ENCODE results near the gene IFT52.

IFT52 gene

GRCh38 chr20:43542674-43543073 is 48.1 kb upstream of the IFT52 start:
- no peaks in the 10 kb centered on the region for H3K9me2 ChIP-seq (replicated peaks; ENCODE audit: control insufficient read depth, low read length)
- TF ChIP-seq EZH2phosphoT487 (IDR thresholded peaks at IDR 0.05; ENCODE audit: borderline replicate concordance, low read length) (no peak), CTCF (IDR thresholded peaks at IDR 0.05; ENCODE audit: low read depth, low read length, poor library complexity, severe bottlenecking) (no peak)
- H4K20me1 ChIP-seq (ENCODE audit: control insufficient read depth, insufficient read depth, low read depth, low read length): no peaks in the 10 kb centered on the region
- H3K4me3 ChIP-seq (ENCODE audit: low read length): no peak overlapping the region
- no peak overlapping the region for H3K4me2 ChIP-seq (ENCODE audit: low read length)
- H3K4me1 ChIP-seq (ENCODE audit: control insufficient read depth, low read length): no peaks in the 10 kb centered on the region
- no peak overlapping the region for H3K27ac ChIP-seq (ENCODE audit: low read depth, low read length)
- H3K9me3 ChIP-seq (ENCODE audit: control insufficient read depth, insufficient read depth, low read length): no peaks in the 10 kb centered on the region
- no peaks in the 10 kb centered on the region for H3F3A ChIP-seq (ENCODE audit: control insufficient read depth, insufficient read depth)
- no peaks in the 10 kb centered on the region for H3K79me2 ChIP-seq (ENCODE audit: control insufficient read depth, low read length)
- H3K36me3 ChIP-seq (ENCODE audit: control insufficient read depth, low read length): no peaks in the 10 kb centered on the region
- H3K27me3 ChIP-seq (ENCODE audit: control insufficient read depth, low read length): no peaks in the 10 kb centered on the region

- no peak overlapping the region for H3K4me3 ChIP-seq (ENCODE audit: low read length)
- H3K4me2 ChIP-seq (ENCODE audit: low read length): no peak overlapping the region
- H3K4me1 ChIP-seq (ENCODE audit: control insufficient read depth, low read length): no peaks in the 10 kb centered on the region
- H3K9me3 ChIP-seq (ENCODE audit: control insufficient read depth, insufficient read depth, low read length): no peaks in the 10 kb centered on the region
- no peaks in the 10 kb centered on the region for H4K20me1 ChIP-seq (ENCODE audit: control insufficient read depth, insufficient read depth, low read depth, low read length)
- H3K27ac ChIP-seq (ENCODE audit: low read depth, low read length): no peak overlapping the region
- TF ChIP-seq EZH2phosphoT487 (IDR thresholded peaks at IDR 0.05; ENCODE audit: borderline replicate concordance, low read length) (no peak), CTCF (IDR thresholded peaks at IDR 0.05; ENCODE audit: low read depth, low read length, poor library complexity, severe bottlenecking) (no peak)
- H3K36me3 ChIP-seq (ENCODE audit: control insufficient read depth, low read length): no peaks in the 10 kb centered on the region
- H3K9me2 ChIP-seq (replicated peaks; ENCODE audit: control insufficient read depth, low read length): no peaks in the 10 kb centered on the region
- no peaks in the 10 kb centered on the region for H3F3A ChIP-seq (ENCODE audit: control insufficient read depth, insufficient read depth)
- H3K27me3 ChIP-seq (ENCODE audit: control insufficient read depth, low read length): no peaks in the 10 kb centered on the region
- no peaks in the 10 kb centered on the region for H3K79me2 ChIP-seq (ENCODE audit: control insufficient read depth, low read length)
Observed at GRCh38 chr20:43543138-43543537, 47.6 kb upstream of the IFT52 start.

- no peak for TF ChIP-seq CTCF (IDR thresholded peaks at IDR 0.05; ENCODE audit: low read depth, low read length, poor library complexity, severe bottlenecking)
- TF ChIP-seq EZH2phosphoT487 (IDR thresholded peaks at IDR 0.05; ENCODE audit: borderline replicate concordance, low read length): no peak
- Histone ChIP-seq H3K4me2 (ENCODE audit: low read length) (no peak overlapping the region), H3K9me2 (replicated peaks; ENCODE audit: control insufficient read depth, low read length) (no peaks in the 10 kb centered on the region), H3K27ac (ENCODE audit: low read depth, low read length) (no peak overlapping the region), H3K9me3 (ENCODE audit: control insufficient read depth, insufficient read depth, low read length) (no peaks in the 10 kb centered on the region), H3K36me3 (ENCODE audit: control insufficient read depth, low read length) (no peaks in the 10 kb centered on the region), H3K79me2 (ENCODE audit: control insufficient read depth, low read length) (no peaks in the 10 kb centered on the region), H3K4me1 (ENCODE audit: control insufficient read depth, low read length) (no peaks in the 10 kb centered on the region), H3K4me3 (ENCODE audit: low read length) (no peak overlapping the region), H3K27me3 (ENCODE audit: control insufficient read depth, low read length) (no peaks in the 10 kb centered on the region), H4K20me1 (ENCODE audit: control insufficient read depth, insufficient read depth, low read depth, low read length) (no peaks in the 10 kb centered on the region), H3F3A (ENCODE audit: control insufficient read depth, insufficient read depth) (no peaks in the 10 kb centered on the region)
Observed at GRCh38 chr20:43544501-43544900, 46.2 kb upstream of the IFT52 start.

Data from DOHH2 (cell line).